CD4-positive, alpha-beta memory T cell (primary cell): ENCODE data around the gene PARP6. TPM values are rescaled to one million over a fixed set of nuclear protein-coding genes. Genes with fewer than 3 reads are reported as not detected.
A peak's percentile ranks its signal among the peaks of the same experiment; 100 is the strongest.

Source experiments
- CTCF ChIA-PET: fragments of 350-600 bp; sonication (Branson Sonifier 250); formaldehyde crosslinking; loops from one replicate; lab custom pipeline; 2021; ENCODE audit warnings: inconsistent platforms; ENCODE audit not compliant: partially characterized antibody; lab: Charles Lee
- POLR2A ChIA-PET: fragments of 350-600 bp; sonication (Branson Sonifier 250); formaldehyde crosslinking; loops from one replicate; lab custom pipeline; 2021; ENCODE audit not compliant: partially characterized antibody; lab: Charles Lee
- DNase-seq, 5 donors: peaks; one replicate each; pipeline versions ENCODE4 v3.0.0 to v3.0.0-alpha.2; 2020 to 2022; ENCODE audit warnings: mixed read lengths in 1 of 5
- H3K27ac ChIP-seq: one replicate; pipeline ENCODE4 v1.7.0; 2013; ENCODE audit warnings: low read depth, low read length
- H3K27me3 ChIP-seq: 2 replicates; pipeline ENCODE4 v1.7.0; 2013; ENCODE audit warnings: mild to moderate bottlenecking, low read length, moderate library complexity; ENCODE audit not compliant: insufficient read depth
- H3K36me3 ChIP-seq: 2 replicates; pipeline ENCODE4 v1.7.0; 2013; ENCODE audit warnings: mild to moderate bottlenecking, low read length, moderate library complexity; ENCODE audit not compliant: insufficient read depth
- H3K4me1 ChIP-seq: 2 replicates; pipeline ENCODE4 v1.7.0; 2013; ENCODE audit warnings: mild to moderate bottlenecking, low read length, moderate library complexity; ENCODE audit not compliant: insufficient read depth
- H3K4me3 ChIP-seq, 2 donors: one replicate each; pipeline ENCODE4 v1.7.0; 2013; ENCODE audit warnings: low read length in 2 of 2, mild to moderate bottlenecking in 1 of 2
- H3K9me3 ChIP-seq, 2 donors: one replicate each; pipeline ENCODE4 v1.7.0; 2013; ENCODE audit warnings: low read length in 2 of 2, control low read depth in 1 of 2; ENCODE audit not compliant: control insufficient read depth in 1 of 2
- H3K27ac Mint-ChIP-seq, 7 donors: one replicate each; pipeline ENCODE4 v1.8.0; 2020 to 2021; ENCODE audit warnings: mixed read lengths in 7 of 7, mild to moderate bottlenecking in 6 of 7, inconsistent platforms in 3 of 7, moderate library complexity in 3 of 7
- H3K27me3 Mint-ChIP-seq, 2 donors: one replicate each; pipeline ENCODE4 v1.8.0; 2020 to 2021; ENCODE audit warnings: mixed read lengths in 2 of 2
- H3K36me3 Mint-ChIP-seq, 2 donors: one replicate each; pipeline ENCODE4 v1.8.0; 2020 to 2021; ENCODE audit warnings: mixed read lengths in 2 of 2, inconsistent platforms in 1 of 2, mild to moderate bottlenecking in 1 of 2
- H3K4me1 Mint-ChIP-seq, 4 donors: one replicate each; pipeline ENCODE4 v1.8.0; 2020 to 2021; ENCODE audit warnings: mixed read lengths in 4 of 4, mild to moderate bottlenecking in 1 of 4
- H3K4me3 Mint-ChIP-seq, 8 donors: one replicate each; pipeline ENCODE4 v1.8.0; 2020 to 2021; ENCODE audit warnings: mixed read lengths in 8 of 8, mild to moderate bottlenecking in 7 of 8, moderate library complexity in 6 of 8, inconsistent platforms in 3 of 8
- H3K9me3 Mint-ChIP-seq, 8 donors: one replicate each; pipeline ENCODE4 v1.8.0; 2020 to 2021; ENCODE audit warnings: mixed read lengths in 8 of 8, mild to moderate bottlenecking in 5 of 8, inconsistent platforms in 3 of 8, moderate library complexity in 1 of 8
- intact Hi-C: fragments of 100-400 bp; cut with micrococcal nuclease; formaldehyde crosslinking; loops from one replicate; pipeline ENCODE4 v1.15.1; 2023
- polyA plus RNA-seq, 2 donors: library from polyadenylated mRNA; unstranded; fragments of 300-500 nt; fragmentation: Illumina TruSeq; gene quantifications; one replicate each; pipeline ENCODE4 v1.2.3, GENCODE V29; 2021
- total RNA-seq, 2 experiments: library from RNA; stranded (reverse); gene quantifications; one replicate each; pipeline ENCODE4 v1.2.3, GENCODE V29; 2021

The PARP6 gene
- total and polyA plus RNA-seq, 4 experiments from 2014 or later: 7.5 to 111 (median 72.5) TPM

DNA sequence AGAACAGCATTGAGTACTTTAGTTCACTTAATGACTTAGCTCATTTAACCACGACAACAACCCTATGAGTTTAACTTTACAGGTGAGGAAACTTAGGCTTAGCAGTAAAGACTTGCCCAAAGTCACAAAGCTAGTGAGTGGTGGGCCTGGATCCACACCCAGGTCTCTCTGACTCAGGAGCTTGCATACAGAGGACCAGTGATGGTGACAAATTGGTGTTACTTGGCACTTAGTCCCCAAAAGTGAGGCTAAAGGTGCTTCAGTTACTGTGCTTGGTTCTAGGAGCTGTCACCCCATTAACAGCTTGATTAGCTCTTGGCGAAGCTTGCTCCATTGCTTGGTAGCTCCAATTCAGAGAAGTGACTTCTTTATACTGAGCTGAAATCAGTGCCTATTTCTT lies 41.5 kb upstream of the PARP6 start:
- no peaks in the 10 kb centered on the region for H3K9me3 ChIP-seq
- Mint-ChIP-seq H3K27me3 (no peaks in the 10 kb centered on the region), H3K4me3 (no peak overlapping the region), H3K27ac (no peak overlapping the region), H3K4me1 (peaks cover 5 to 15% (median 11%) of the 10 kb centered on the region in 4 donors), H3K9me3 (peaks cover 0 to 1% (median 0%) of the 10 kb centered on the region in 8 donors), H3K36me3 (no peaks in the 10 kb centered on the region)
- DNase-seq: no peak
- H3K36me3 ChIP-seq: no peaks in the 10 kb centered on the region
- H3K27me3 ChIP-seq: no peaks in the 10 kb centered on the region
- no peak overlapping the region for H3K27ac ChIP-seq
- intact Hi-C loops: loop anchor here (10.0 kb wide), 2 partner anchors 161 to 371 kb away; partner anchors contain the start of genes ARIH1, BBS4 and HIGD2B
- no peak overlapping the region for H3K4me3 ChIP-seq
- H3K4me1 ChIP-seq: no peaks in the 10 kb centered on the region
- POLR2A ChIA-PET: interaction anchor here (1.7 kb wide), 1 partner anchor 62 kb away, joined by 6 read pairs; the partner anchor contains the start of gene HEXA
- CTCF ChIA-PET: interaction anchor here (0.6 to 4.6 kb wide), 11 partner anchors 8 to 763 kb away, joined by 3 to 70 read pairs (median 4); no protein-coding TSS in a partner anchor

DNA sequence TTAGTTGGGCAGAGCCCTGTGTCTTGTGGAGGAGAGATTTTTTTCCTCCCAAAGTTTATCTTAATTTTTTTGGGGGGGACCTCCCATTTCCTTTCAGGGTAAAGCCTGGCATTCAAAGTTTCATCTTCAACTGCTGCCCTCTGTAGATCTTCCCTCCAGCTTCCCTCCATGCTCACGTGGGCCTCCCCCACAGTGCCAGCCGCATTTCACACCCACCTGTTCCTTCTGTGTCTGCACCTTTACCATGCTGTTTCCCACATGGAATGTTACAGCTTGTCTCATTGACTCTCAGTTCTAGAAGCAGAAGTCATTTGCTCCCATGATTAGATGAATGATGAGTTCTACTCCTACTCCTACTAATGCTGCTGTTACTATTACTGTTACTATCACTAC lies 41.1 kb upstream of the PARP6 start:
- Mint-ChIP-seq H3K27me3 (no peaks in the 10 kb centered on the region), H3K27ac (peak overlapping the region in 1 of 7 donors; percentile 76), H3K36me3 (no peaks in the 10 kb centered on the region), H3K4me1 (peaks cover under 1 to 11% (median 7%) of the 10 kb centered on the region in 4 donors), H3K9me3 (no peaks in the 10 kb centered on the region), H3K4me3 (no peak overlapping the region)
- intact Hi-C loops: loop anchor here (10.0 kb wide), 2 partner anchors 161 to 371 kb away; partner anchors contain the start of genes ARIH1, BBS4 and HIGD2B
- POLR2A ChIA-PET: interaction anchor here (1.1 to 1.7 kb wide), 2 partner anchors 63 to 83 kb away, joined by 3 to 6 read pairs; partner anchors contain the start of genes HEXA and PKM
- Histone ChIP-seq H3K36me3 (no peaks in the 10 kb centered on the region), H3K9me3 (no peaks in the 10 kb centered on the region), H3K4me1 (no peaks in the 10 kb centered on the region), H3K27me3 (no peaks in the 10 kb centered on the region), H3K27ac (no peak overlapping the region), H3K4me3 (no peak overlapping the region)
- CTCF ChIA-PET: interaction anchor here (0.8 to 4.6 kb wide), 17 partner anchors 8 to 408 kb away, joined by 3 to 70 read pairs (median 4); no protein-coding TSS in a partner anchor
- no peak for DNase-seq

GRCh38 chr15:72312605-72313447 lies 40.5 kb upstream of the PARP6 start:
- ChIA-PET CTCF (interaction anchor here (0.5 to 4.6 kb wide), 21 partner anchors 8 to 409 kb away, joined by 3 to 70 read pairs (median 4); no protein-coding TSS in a partner anchor), POLR2A (interaction anchor here (1.1 to 1.7 kb wide), 2 partner anchors 63 to 82 kb away, joined by 3 to 6 read pairs; partner anchors contain the start of genes HEXA and PKM)
- no peak overlapping the region for H3K4me3 Mint-ChIP-seq
- H3K4me1 Mint-ChIP-seq: peaks cover 0 to 8% (median 3%) of the 10 kb centered on the region in 4 donors
- H3K9me3 Mint-ChIP-seq: no peaks in the 10 kb centered on the region
- Histone ChIP-seq H3K9me3 (no peaks in the 10 kb centered on the region), H3K27me3 (no peaks in the 10 kb centered on the region), H3K36me3 (no peaks in the 10 kb centered on the region), H3K4me3 (no peak overlapping the region), H3K27ac (no peak overlapping the region), H3K4me1 (no peaks in the 10 kb centered on the region)
- H3K27ac Mint-ChIP-seq: peak overlapping the region in 2 of 7 donors; percentile 23 to 45
- DNase-seq: peak; percentile 50 to 57 (median 53)
- H3K27me3 Mint-ChIP-seq: no peaks in the 10 kb centered on the region
- H3K36me3 Mint-ChIP-seq: no peaks in the 10 kb centered on the region
- intact Hi-C loops: loop anchor here (1.0 to 10.0 kb wide), 3 partner anchors 162 to 372 kb away; partner anchors contain the start of genes ARIH1, BBS4 and HIGD2B

GRCh38 chr15:72307026-72307425 lies 34.7 kb upstream of the PARP6 start:
- ChIA-PET CTCF (no interaction called here), POLR2A (no interaction called here)
- Histone ChIP-seq H3K27ac (no peak overlapping the region), H3K36me3 (no peaks in the 10 kb centered on the region), H3K27me3 (no peaks in the 10 kb centered on the region), H3K4me3 (no peak overlapping the region), H3K4me1 (peaks cover 5% of the 10 kb centered on the region), H3K9me3 (no peaks in the 10 kb centered on the region)
- DNase-seq: no peak
- H3K27ac Mint-ChIP-seq: peak overlapping the region; percentile 59 to 94 (median 90)
- no peak overlapping the region for H3K4me3 Mint-ChIP-seq
- peaks cover 0 to 6% of the 10 kb centered on the region in 2 donors for H3K36me3 Mint-ChIP-seq
- peaks cover 6 to 9% (median 7%) of the 10 kb centered on the region in 4 donors for H3K4me1 Mint-ChIP-seq
- no peaks in the 10 kb centered on the region for H3K27me3 Mint-ChIP-seq
- H3K9me3 Mint-ChIP-seq: no peaks in the 10 kb centered on the region
- intact Hi-C loops: no loop called here

DNA sequence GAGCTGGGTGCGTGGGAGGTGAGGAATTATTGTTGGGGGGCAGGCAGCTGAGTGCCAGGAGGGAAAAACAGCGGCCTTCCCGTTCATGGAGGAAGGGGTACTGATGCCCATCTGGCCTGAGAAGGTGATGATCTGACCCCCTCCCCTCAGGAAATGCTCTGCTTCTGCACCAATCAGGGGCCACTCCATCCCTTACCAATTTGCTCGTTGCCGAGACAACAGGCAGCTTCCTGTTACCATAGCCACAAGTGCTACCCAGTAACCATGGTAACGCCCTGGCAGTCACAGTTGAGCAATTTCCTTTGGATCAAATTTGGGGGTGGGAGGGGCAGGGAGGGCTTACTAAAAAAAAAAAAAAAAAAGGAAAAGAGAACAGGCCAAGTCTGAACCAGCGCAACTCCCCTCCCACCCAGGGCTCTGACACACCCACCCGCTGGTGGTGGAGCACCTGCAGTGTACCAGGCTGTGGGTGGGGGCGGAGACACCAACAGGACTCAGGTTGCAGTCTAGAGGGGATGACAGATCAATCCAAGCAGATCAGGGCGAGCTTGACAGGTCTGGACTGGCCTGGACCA lies 33.9 kb upstream of the PARP6 start:
- peak overlapping the region in 2 of 8 donors; percentile 25 to 37 for H3K4me3 Mint-ChIP-seq
- peaks cover 0 to 6% of the 10 kb centered on the region in 2 donors for H3K36me3 Mint-ChIP-seq
- Histone ChIP-seq H3K9me3 (no peaks in the 10 kb centered on the region), H3K27me3 (no peaks in the 10 kb centered on the region), H3K4me1 (peaks cover 5% of the 10 kb centered on the region), H3K4me3 (no peak overlapping the region), H3K27ac (no peak overlapping the region), H3K36me3 (no peaks in the 10 kb centered on the region)
- no peaks in the 10 kb centered on the region for H3K27me3 Mint-ChIP-seq
- ChIA-PET CTCF (interaction anchor here (0.8 kb wide), 1 partner anchor 8 kb away, joined by 3 read pairs; no protein-coding TSS in a partner anchor), POLR2A (interaction anchor here (1.2 kb wide), 1 partner anchor 167 kb away, joined by 5 read pairs; the partner anchor contains the start of gene ARIH1)
- H3K27ac Mint-ChIP-seq: peak overlapping the region; percentile 59 to 94 (median 90)
- no peaks in the 10 kb centered on the region for H3K9me3 Mint-ChIP-seq
- intact Hi-C loops: no loop called here
- peak; percentile 71 to 83 (median 78) for DNase-seq
- peaks cover 6 to 9% (median 7%) of the 10 kb centered on the region in 4 donors for H3K4me1 Mint-ChIP-seq

GRCh38 chr15:72304596-72304995 lies 32.2 kb upstream of the PARP6 start:
- POLR2A ChIA-PET: no interaction called here
- no peak for DNase-seq
- Histone ChIP-seq H3K9me3 (no peaks in the 10 kb centered on the region), H3K27me3 (no peaks in the 10 kb centered on the region), H3K4me1 (peaks cover 5% of the 10 kb centered on the region), H3K36me3 (no peaks in the 10 kb centered on the region), H3K4me3 (no peak overlapping the region), H3K27ac (no peak overlapping the region)
- intact Hi-C loops: no loop called here
- Mint-ChIP-seq H3K27ac (peak overlapping the region in 1 of 7 donors; percentile 35), H3K9me3 (no peaks in the 10 kb centered on the region), H3K4me3 (no peak overlapping the region), H3K36me3 (peaks cover 0 to 6% of the 10 kb centered on the region in 2 donors), H3K27me3 (no peaks in the 10 kb centered on the region), H3K4me1 (peaks cover 6 to 9% (median 7%) of the 10 kb centered on the region in 4 donors)
- CTCF ChIA-PET: interaction anchor here (0.9 to 1.3 kb wide), 2 partner anchors 8 to 9 kb away, joined by 3 to 5 read pairs; no protein-coding TSS in a partner anchor
